GM21737 (cell line): ENCODE measurements around the gene ANTXR1.

Experiments
- ATAC-seq: cut with Tn5 transposase; IDR thresholded peaks from one replicate; pipeline ENCODE4 v1.9.1; 2021; ENCODE audit warnings: mild to moderate bottlenecking, moderate library complexity; ENCODE audit not compliant: unreplicated experiment

Gene ANTXR1

GRCh38 chr2:69092857-69093256, 79.9 kb downstream of the ANTXR1 start:
- no peak for ATAC-seq

- no peak for ATAC-seq
Measured at GRCh38 chr2:69095305-69095704, 82.3 kb downstream of the ANTXR1 start.

DNA sequence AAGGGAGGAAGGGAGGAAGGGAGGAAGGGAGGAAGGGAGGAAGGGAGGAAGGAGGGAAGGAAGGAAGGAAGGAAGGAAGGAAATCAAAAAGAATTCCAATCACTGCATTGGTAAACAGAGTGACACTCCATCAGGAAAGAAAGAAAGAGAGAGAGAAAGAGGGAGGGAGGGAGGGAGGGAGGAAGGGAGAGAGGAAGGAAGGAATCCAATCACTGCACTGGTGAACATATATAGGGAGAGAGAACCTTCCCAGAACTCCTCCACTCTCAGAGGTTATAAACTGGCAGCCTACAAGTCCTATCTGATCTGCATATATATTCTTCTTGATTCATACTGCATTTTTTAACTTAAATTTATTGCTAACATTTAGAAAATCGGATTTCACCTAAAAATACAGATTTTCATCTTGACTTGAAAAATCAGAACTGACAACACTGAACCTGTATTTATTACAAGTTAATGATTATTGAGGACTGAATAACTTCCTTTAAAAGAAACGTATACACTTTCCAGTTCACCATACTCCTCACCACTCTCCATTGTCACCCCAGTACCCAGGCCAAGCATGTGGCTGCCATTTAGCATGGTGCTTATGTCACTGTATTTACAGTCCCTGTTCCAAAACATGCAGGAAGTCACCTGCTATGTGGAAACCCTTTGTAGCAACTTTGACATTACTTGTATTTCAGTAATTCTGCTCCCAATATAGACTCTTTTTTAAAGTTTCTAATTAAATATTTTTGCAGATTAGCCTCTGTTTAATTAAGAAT, 83.5 kb downstream of the ANTXR1 start:
- ATAC-seq, result no peak

DNA sequence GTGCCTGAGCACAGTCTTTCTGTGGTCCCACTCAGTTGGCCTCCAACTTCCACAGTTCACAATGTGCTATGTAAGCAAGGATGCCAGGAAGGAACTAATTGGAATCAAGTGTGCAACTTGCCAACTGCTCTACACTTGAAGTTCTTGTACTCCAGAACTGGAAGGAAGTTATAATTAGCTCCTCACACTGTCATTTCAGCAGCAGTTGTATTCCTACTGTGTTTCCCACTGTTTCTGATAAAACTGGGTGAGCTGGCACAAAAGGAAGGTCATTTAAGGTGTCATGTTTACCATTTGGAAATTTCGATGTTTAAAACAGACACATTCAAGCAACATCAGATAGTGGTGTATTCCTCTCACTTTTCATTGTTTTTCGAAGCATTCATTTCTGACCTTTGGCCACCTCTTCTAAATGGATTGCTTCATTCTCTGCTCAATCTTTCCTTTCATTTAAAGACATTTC, 84.2 kb downstream of the ANTXR1 start:
- no peak for ATAC-seq

GRCh38 chr2:69097891-69098655, 85.1 kb downstream of the ANTXR1 start:
- no peak for ATAC-seq

- no peak for ATAC-seq
Measured at GRCh38 chr2:69099541-69099940, 86.6 kb downstream of the ANTXR1 start.

- no peak for ATAC-seq
Measured at GRCh38 chr2:69100220-69100723, 87.3 kb downstream of the ANTXR1 start.

DNA sequence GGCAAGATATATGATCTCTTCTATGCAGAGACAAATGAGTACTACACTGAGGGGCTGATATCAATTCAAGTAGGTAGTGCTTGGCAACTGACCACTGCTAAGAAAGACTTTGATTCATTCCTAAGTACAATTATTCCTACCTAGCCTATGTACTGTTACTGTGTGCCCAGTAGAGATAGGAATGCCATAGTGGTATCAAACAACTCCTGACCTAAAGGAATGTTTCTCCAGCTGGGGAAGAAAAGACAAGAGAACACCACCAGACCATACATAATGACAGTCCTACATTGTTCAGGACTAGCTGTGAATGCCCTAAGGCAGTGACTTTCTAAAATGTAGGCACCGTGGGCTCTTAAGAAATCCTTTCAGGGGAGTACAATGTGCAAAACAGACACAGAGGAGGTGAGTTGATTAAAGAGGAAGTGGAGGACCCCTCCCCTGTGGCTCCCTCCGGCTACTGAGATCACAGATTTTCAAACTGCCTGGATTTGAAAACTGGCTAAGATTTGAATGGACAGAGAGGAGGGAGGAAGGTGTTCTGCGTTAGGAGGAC, 89.1 kb downstream of the ANTXR1 start:
- ATAC-seq, result no peak

DNA sequence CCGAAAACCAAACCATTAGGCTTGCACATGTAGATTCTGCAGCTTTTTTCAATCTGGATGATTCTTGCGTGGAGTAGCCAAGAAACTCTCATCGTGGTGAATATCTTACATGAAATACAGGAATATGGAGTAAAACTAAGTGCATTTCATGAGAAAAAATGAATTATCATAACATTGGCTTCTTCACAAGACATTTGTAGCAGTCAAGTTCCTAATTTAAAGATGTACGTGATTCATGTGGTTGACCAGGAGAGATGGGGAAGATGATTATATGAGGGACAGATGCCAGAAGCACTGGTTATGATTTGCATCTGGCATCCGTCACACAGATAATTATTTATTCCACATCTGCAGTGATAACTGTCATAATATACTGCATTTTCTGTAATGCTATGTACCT, 90.4 kb downstream of the ANTXR1 start:
- no peak for ATAC-seq

DNA sequence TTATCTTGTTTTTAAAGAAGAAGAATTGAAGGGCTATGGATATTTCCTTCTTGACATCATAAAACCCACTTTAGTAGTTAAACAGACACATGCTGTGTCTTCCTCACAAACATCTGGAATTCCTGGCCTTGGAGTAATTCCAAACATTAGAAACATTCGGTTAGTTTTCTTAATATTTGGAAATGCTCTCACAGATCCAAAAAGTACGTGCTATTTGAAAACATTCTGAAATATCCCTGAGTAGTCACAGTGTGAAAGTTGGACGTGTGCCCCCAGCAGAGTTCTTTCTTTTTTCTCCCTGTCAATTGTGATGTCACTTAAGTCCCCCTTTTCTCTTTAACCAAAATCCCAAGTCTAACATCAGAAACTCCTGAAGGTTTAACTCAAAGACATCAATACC, 91.3 kb downstream of the ANTXR1 start:
- ATAC-seq, result no peak

DNA sequence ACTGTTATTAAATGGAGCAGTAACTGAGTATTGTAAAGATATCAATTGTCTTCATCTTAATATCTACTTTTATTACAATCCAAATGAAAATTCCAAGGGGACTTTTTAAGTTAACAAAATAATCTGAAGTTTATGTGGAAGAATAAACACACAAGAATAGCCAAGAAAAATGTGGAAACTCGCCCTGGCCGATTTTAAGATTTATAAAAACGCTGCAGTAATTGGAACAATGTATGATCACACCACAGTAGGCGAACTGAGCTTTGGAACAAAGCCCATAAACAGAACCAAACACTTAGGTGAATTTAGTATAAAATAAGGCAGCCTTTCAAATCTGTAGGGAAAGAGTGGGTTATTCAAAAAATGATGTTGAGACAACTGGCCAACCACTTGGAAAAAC, 96.3 kb downstream of the ANTXR1 start:
- ATAC-seq, result no peak

- no peak for ATAC-seq
Measured at GRCh38 chr2:69111076-69111475, 98.1 kb downstream of the ANTXR1 start.

DNA sequence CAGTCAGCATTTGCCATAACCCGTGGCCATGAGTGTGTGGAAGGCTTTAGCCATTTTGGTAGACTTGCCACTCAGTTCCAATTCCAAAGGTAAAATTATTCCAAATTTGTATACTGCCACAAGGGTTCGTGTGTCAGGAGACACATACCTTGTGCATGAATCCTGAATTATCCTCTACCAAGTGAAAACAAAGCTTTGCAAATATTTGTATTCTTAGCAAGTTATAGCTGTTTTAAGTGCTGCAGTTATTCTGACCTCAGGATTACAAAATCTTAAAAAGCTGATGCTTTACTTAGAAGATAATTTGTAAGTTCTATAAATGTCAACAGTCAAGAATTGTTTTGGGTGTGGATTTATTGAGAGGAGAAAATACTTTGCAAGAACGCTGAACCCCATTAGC, 100.6 kb downstream of the ANTXR1 start:
- no peak for ATAC-seq

GRCh38 chr2:69114534-69114933, 101.6 kb downstream of the ANTXR1 start:
- ATAC-seq, result no peak

GRCh38 chr2:69116438-69116837, 103.5 kb downstream of the ANTXR1 start:
- ATAC-seq, result no peak

DNA sequence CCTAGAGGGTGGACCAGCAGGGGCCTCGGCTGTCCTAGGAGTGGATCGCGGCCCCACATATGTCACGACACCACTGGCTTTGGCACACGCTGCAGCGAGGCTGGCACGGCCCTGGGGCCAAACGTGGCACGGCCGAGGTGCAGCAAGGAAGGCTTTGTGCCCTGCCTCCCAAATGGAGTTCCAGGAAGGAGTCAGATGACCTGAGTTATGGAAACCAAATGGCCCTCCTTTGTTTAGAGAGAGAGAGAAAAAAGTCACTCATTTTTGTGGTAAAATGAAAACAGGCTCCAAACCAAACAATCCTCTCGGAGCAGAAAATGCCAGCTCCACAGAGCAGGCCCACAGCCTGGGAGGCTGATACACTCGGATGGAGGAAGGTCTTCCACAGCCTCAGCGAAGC, 105.6 kb downstream of the ANTXR1 start:
- ATAC-seq, result no peak

- no peak for ATAC-seq
Measured at GRCh38 chr2:69119104-69119894, 106.3 kb downstream of the ANTXR1 start.

DNA sequence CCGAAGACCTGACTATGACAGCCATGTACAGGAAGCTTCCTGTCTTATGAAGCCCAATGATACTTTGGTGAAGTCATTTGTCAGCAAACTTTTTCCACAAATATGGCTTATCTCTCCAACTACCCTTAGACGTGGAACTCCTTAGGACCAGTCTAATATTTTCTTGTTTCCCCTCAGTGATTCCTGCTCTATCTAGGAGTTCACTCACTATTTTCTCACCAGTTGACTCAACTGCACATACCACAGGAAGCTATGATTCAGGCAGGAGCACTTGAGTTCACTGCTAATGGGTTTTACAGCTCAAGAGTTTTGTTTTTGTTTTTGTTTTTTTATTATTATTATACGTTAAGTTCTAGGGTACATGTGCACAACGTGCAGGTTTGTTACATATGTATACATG, 109.3 kb downstream of the ANTXR1 start:
- no peak for ATAC-seq

DNA sequence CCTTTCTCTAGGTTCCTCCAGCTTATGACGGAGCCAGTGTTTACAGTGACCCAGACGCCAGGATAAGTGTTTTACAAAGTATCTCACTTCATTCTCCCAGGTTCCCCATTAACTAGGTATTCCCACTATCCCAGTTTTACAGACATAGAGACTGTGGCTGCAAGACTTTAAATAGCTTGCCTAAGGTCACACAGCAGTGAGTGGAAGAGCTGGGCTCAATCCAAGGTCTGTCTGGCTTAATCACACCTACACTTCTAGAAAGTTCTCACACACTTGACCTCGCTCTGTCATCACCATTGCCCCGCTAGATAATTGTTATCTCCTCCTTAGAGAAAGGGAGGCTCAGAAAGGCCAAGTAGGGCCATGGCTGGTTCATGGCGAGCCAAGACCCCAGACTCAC, 110.2 kb downstream of the ANTXR1 start:
- no peak for ATAC-seq

DNA sequence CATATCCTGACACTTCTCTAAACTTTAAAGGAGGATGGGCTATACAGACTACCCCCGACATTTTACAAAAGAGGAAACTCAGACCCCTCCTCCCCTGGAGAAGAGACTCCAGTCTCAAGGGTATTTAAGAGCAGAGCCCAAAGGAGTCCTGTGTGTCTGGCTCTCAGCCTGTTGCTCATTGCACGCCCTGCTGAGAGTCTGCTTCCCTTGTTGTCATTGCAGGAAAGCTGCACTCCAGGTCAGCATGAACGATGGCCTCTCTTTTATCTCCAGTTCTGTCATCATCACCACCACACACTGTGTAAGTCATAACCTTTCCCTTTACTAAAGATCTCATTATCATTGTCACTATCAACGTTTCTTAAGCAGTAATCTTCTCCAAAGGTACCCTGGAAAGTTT, 111.4 kb downstream of the ANTXR1 start:
- ATAC-seq, result no peak

GRCh38 chr2:69125816-69126215, 112.8 kb downstream of the ANTXR1 start:
- no peak for ATAC-seq
